NCI-H1092 treated with DMSO at 0.1 percent for 48 hours (cell line): ENCODE results near the gene DNA2.
"Not testable (repeated sequence)": the region's sequence is repeated elsewhere in the genome, so short reads cannot be mapped to it uniquely, and the experiment has no call there.

ENCODE experiments used
- DNase-seq: peaks from one replicate; lab custom pipeline; 2025; lab: John Stamatoyannopoulos, UW

DNA2 gene

DNA sequence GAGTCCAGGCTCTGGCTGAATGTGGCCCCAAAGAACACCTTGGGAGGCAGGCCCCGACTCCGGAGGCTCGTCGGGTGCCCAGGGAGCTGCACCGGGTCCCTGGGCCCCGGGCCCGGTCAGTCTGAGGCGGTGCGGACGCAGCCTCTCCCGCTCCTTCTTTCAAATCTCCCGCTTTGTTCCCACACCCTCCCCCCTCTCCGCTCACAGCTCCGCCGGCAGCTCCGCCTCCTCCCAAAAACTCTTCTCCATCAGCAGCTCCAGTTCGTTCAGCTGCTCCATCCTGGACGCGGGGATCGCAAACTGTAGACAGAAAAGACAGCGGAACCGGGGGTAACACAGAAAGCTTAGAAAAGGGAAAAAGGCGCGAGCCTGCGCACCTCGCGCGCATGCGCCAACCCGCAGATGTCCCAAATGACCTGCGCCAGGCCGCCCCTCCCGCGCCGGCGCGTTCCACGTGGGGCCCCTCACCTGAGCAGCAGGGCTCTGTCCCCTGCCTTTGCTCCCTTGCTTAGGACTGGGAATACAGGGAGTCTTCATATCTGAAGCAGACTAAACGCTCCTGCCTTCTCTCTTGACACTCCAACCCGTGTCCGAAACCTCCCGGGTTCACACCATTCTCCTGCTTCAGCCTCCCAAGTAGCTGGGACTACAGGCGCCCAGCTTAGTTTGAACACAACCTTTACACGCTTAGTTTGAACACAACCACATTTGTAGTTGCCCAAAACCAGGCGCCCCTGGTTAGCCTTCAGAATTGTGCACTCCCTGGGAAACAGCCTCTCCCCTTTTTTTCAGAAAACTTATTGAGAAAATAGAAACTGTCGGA, at the start of gene DNA2:
Gene DNA2, minus strand, starts transcription at position 388 of the 823 bp plus-strand sequence. Its CDS starts 109 bp downstream, at position 279.
- DNase-seq, result peak; percentile 72

DNA sequence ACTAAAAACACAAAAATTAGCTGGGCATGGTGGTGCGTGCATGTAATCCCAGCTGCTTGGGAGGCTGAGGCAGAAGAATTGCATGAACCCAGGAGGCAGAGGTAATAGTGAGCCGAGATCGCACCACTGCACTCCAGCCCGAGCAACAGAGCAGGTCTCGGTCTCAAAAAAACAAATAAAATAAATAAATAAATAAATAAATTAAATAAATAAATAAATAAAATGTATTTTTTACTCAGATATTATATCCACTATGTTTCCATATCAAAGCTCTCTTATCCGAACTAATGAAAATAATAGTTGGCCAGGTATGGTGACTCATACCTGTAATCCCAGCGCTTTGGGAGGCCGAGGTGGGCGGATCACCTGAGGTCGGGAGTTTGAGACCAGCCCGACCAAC, 46.8 kb upstream of the DNA2 start:
- DNase-seq, result not testable (repeated sequence)

GRCh38 chr10:68517188-68517587, 45.4 kb upstream of the DNA2 start:
- no peak for DNase-seq

- DNase-seq, result no peak
These were observed 45.0 kb upstream of the DNA2 start for GRCh38 chr10:68516766-68517165.

DNA sequence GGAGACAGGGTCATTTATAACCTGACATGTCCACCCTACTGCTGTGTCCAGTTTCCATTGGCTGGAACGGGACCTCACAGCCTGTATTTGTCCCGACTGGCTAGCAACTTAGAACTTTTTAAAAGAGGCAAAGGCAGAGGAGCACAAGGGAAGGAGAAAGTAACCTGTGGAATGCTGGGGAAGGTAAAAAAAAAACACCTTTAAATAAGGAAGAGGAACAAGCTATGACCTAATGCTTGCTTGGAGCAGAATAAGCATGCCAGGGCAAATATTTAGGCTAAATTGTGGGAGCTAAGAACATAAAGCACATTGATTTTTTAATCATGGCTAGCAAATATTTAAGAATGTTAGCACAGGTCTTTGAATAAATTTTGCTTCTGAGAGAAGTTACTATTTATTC, 44.4 kb upstream of the DNA2 start:
- not testable (repeated sequence) for DNase-seq

DNA sequence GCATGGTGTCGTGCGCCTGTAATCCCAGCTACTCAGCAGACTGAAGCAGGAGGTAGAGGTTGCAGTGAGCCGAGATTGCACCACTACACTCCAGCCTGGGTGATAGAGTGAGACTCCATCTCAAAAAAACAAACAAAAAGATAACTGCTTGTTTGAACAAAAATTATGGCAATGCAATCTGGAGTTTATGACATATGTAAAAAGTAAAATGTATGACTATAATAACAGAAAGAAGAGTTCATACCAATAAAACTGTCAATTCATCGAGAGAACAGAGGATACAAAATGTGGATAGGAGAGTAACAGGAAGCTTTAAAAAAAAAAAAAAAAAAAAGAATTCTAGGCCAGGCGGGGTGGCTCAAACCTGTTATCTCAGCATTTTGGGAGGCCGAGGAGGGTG, 36.3 kb upstream of the DNA2 start:
- DNase-seq, result no peak

DNA sequence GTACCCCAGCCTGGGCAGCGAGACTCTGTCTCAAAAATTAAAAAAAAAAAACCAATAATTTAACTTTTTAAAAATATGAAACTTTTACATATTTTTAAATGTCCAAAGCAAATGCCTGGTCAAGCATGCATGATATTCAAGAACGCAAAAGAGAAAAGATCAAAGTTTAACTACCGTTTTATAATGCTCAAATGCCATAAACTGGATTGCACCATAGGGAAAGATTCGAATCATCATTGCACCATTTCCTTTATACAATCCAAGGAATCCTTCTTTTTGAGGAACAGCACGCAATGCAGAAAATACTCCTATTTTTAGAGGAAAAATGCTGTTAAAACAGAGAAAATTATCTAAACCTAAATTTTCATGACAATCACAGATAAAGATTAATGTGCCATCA, 34.6 kb upstream of the DNA2 start:
- no peak for DNase-seq

DNA sequence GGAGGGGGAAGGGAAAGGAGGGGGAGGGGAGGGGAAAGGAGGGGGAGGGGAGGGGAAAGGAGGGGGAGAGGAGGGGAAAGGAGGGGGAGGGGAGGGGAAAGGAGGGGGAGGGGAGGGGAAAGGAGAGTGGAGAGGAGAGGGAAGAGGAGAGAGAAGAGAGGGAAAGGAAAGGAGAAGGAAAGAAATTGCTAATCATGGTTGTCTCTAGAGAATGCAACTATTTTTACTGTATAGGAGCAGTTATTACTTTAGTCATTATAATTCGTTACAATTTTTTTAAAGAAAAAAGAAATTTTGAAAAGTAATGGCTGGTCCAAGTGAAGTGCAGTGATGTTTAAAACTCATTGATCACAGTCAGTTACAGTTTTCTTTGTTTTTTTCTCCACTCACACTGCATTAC, 31.1 kb upstream of the DNA2 start:
- no peak for DNase-seq

DNA sequence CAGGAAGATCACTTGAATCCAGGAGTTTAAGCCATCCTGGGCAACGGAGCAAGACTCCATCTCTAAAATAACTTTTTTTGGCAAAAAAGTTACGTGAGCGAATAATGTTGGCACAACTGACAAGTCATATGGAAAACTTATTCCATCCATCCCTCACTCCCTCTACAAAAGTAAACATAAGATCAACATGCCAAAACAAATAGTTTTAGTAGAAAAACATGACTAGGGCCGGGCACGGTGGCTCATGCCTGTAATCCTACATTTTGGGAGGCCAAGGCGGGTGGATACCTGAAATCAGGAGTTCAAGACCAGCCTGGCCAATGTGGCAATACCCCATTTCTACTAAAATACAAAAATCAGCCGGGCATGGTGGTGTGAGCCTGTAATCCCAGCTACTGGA, 29.9 kb upstream of the DNA2 start:
- no peak for DNase-seq

DNA sequence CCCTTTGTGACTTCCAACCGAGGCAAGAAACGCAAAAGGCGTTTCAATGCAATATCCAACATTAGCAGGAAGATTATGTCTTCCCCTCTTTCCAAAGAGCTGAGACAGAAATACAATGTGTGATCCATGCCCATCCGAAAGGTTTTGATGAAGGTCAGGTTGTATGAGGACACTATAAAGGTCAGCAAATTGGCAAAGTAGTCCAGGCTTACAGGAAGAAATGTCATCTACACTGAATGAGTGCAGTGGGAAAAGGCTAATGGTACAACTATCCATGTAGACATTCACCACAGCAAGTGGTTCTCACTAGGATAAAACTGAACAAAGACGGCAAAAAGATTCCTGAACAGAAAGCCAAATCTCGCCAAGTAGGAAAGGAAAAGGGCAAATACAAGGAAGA, 27.8 kb upstream of the DNA2 start:
- no peak for DNase-seq

- no peak for DNase-seq
These were observed 24.3 kb upstream of the DNA2 start for GRCh38 chr10:68496072-68496471.

DNA sequence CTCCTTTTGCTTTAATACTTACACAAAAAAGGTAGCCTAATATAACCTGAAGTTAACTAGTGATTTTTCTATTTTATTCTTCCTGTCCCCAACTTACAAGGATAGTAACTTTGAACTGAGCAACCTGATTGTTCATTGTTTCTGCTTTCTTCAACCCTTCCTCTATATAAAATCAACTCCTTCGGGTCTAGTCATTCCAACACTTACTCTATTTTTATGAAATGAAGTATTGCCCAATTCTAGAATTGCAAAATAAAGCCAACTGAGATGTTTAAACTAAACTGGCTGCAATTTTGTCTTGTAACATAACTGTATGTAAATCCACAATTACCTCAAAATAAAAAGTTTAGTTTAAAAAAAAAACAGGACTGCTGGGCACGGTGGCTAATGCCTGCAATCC, 20.3 kb upstream of the DNA2 start:
- no peak for DNase-seq

- DNase-seq, result no peak
These were observed 18.1 kb upstream of the DNA2 start for GRCh38 chr10:68489919-68490318.

DNA sequence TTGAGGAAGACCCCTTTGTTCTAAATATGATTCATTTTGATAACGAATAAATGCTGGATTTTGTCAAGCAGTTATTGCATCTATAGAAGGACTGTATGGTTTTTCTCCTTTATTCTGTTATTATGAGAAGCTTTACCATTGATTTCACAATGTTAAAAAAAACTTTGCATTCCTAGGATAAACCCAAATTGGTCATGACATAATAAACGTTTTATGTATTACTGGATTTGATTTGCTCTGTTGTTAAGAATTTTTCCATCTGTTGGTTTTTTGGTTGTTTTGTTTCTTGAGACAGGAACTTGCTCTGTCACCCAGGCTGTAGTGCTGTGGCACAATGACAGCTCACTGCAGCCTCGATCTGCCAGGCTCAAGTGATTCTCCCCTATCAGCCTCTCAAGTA, 2.2 kb upstream of the DNA2 start:
- DNase-seq, result no peak

DNA sequence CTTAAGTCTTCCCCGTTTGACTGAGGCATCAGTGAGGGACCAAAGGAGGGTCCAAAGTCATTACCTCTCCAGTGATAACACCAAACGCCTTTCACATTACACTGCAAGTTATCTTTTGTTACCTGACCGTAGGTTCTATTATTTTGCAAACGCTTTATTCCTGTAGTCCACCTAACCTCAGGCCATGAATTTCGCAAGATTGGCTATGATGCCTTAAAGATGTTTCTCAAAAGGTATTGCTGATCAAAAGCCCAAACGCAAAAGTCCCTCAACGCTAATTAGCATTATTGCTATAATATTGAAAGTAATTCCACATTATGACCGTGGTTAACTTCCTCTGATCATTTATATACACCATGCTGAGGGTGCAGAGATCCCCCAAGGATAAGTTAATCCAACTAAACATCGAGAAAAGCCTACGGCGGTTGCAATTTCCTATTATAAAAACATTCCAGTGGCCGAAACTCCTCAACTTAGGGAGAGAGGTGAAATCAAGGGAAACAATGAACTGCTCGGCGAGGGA, 649 bp downstream of the DNA2 start:
- DNase-seq, result no peak

GRCh38 chr10:68470300-68470699, 1.5 kb downstream of the DNA2 start:
- no peak for DNase-seq

- DNase-seq, result no peak
These were observed 1.9 kb downstream of the DNA2 start for GRCh38 chr10:68469838-68470237.

- not testable (repeated sequence) for DNase-seq
These were observed 7.0 kb downstream of the DNA2 start for GRCh38 chr10:68464729-68465128.

DNA sequence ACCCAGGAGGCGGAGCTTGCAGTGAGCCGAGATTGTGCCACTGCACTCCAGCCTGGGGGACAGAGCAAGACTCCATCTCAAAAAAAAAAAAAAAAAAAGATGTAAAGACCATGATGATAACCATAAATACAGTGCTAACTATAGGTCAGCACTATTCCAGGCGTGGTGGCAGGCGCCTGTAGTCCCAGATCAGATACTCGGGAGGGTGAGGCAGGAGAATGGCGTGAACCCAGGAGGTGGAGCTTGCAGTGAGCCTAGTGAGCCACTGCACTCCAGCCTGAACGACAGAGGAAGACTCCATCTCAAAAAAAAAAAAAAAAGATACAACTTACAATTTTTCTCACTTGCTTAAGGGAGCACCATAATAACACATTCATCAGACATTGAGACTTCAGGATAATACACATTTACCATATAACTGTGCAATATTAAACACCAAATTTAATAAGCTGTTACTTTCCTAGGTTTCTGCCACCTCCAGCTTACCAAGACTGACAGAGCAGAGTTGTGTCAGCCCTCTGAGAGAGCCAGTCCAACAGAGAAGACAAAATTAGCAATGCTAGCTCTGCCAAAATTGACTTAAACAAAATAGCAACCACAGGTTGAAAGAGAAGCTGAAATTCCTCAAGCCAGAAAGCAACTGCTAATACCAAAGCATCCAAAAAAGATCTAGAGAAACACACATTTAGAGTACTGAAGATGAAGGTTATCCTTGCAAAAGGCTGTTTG, 8.2 kb downstream of the DNA2 start:
- no peak for DNase-seq

DNA sequence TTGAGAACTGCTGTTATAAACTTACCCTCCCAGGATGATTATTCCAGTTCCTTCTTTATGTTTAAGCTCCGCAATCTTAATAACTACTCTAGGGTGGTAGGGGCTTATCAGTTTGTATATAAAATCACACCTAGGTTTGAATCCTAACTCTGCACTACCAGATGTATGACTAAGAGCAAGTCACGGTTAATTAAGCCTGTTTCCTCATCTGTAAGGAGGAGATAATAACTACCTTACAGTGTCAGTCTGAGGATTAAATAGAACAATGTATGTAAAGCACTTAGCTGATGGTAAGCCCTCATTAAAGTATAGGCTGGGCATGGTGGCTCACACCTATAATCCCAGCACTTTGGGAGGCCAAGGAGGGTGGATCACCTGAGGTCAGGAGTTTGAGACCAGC, 9.2 kb downstream of the DNA2 start:
- DNase-seq, result no peak

DNA sequence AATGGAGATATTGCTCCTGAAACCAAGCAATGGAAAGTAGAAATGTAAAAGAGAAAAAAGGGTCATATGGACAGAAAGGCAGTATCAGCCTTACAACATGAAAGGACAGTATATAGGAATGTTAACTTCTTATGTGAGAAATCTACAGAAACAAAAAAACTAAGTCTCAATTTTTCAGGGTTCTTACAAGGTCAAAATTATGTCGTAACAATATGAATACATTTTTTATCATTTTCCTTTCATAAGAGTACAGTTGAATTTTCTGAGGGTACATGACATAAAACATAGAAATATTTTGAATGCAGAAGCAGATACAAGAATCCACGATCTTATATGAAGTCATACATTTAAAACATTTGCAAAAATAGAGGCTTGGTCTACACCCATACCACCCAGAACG, 10.7 kb downstream of the DNA2 start:
- no peak for DNase-seq

GRCh38 chr10:68449698-68450097, 22.1 kb downstream of the DNA2 start:
- not testable (repeated sequence) for DNase-seq

- DNase-seq, result no peak
These were observed 25.6 kb downstream of the DNA2 start for GRCh38 chr10:68446179-68446578.
